GM18907 (cell line): ENCODE data around the gene COG5.
"Not testable (repeated sequence)": the region's sequence is repeated elsewhere in the genome, so short reads cannot be mapped to it uniquely, and the experiment has no call there.

Experiments used
- ATAC-seq: cut with Tn5 transposase; IDR thresholded peaks from one replicate; pipeline ENCODE4 v1.9.1; 2021; ENCODE audit warnings: mild to moderate bottlenecking, moderate library complexity; ENCODE audit not compliant: unreplicated experiment

COG5 gene

DNA sequence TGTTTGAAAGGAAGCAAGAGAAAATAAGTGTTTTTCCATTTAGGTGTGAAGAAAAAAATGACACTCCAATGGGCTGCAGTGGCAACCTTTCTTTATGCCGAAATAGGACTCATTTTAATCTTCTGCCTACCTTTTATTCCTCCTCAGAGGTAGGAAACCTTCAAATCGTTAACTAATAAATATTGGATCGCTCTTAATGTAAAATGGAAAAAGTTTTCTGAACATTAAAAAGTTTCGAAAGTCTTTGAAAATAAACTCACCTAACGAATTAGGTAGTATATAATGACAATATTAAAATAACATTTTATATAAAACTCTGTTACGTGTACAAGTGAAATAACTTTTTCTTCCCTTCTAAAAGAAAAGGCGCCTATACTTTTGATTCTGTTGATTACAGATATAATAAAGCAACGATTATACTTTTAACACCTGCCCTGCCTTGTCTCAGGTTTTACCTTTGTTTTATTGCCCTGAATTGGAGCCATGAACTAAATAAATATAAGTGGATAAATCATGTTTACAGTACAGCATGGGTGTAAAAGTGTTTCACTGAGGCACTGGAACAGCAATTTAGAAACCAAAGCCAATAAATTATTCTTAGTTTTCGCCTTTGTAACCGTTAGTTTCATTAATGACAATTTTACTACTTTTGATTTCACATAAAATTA lies 17.1 kb upstream of the COG5 start:
- no peak for ATAC-seq

DNA sequence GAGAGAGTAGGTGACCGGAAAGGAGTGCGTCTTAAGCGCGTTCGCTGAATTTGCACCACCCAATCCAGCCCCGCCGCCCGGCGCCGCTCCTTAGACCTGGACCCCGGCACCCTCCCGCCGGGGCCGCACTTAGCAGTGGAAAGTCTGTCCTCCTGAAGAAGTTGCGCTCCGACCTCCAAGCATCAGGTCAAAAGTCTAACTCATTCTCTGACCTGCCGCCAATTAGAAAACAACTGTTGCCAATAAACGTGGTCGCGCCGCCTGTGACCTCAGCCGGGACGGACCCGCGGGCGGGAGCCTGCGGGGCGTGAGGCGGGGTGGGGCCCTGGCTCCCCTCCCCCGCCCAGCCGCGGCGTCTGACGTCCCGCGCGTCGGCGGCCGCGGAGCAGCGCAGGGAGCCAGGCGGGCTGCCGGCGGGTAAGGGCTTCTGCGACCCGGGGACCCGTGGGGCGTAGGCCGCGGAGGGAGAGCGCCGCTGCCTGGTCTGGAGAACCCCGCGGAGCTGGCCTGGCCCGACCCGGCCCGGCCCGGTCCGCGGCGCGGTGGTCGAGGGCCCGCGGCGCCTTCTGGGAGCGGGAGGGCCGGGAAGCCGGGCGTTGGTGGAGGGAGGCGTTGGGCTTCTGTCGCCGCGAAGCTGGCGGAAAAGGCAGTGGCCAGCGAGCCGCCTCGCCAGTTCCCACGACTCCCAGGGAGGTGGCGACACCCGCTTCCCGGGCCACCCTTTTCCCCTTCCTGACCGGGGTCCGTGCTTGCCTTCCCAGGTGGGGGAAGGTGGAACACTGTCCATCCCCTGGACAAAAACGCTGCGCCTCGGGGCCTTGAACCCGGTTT lies 16.4 kb upstream of the COG5 start, which contains the start of gene BCAP29:
Gene BCAP29 (plus strand): TSS at position 362 of the 831 bp plus-strand sequence. CDS start 527 bp downstream, outside the sequence.
- peak; percentile 92 for ATAC-seq

DNA sequence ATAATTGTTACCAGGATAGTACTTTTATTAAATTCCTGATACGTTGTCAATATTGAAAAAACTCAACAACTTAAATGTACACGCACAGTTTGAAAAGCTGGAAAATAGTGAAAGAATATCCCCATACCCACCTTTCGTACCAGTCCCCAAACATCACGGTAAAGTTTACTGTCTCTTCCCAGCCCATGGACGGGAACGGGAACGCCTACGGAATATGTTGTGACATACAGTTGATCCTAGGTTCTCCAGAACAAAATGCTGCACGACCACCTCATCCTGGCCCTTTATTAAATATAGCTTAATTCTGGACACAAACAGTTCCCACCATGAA lies 15.8 kb upstream of the COG5 start:
- no peak for ATAC-seq

DNA sequence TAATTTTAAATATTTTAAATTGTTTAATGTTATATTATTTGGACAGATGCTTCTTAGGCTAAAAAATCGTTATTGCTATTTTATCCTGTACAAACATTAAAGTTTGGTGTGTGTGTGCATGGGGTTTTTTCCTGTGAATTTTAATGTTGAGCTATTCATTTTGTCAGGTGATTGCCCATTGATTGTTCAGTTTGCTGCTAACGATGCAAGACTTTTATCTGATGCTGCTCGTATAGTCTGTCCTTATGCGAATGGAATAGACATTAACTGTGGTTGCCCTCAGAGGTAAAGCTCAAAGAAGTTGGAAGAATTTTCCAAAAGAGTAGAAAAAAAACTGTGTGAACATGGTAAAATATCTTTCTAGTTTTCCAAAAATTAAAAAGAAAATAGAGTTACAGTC lies 9.8 kb upstream of the COG5 start:
- no peak for ATAC-seq

DNA sequence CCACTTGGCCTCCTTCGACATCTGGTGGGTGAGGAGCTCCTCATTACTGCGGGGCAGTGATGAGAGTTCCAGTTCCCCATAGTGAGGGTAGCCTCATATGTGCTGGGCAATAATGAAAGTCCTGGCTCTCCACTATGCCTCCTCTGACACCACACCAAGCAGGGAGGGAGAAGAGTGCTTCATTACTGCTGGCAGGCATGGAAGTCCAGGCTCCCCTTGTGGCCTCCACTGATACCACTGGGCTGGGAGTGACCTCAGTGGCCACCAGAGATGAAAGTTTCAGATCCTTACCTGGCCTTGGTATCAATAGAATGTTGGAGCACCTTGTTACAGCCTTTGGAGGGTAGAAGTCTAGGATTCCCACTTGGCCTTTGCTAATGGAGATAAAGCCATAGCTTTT lies 6.6 kb upstream of the COG5 start:
- no peak for ATAC-seq

DNA sequence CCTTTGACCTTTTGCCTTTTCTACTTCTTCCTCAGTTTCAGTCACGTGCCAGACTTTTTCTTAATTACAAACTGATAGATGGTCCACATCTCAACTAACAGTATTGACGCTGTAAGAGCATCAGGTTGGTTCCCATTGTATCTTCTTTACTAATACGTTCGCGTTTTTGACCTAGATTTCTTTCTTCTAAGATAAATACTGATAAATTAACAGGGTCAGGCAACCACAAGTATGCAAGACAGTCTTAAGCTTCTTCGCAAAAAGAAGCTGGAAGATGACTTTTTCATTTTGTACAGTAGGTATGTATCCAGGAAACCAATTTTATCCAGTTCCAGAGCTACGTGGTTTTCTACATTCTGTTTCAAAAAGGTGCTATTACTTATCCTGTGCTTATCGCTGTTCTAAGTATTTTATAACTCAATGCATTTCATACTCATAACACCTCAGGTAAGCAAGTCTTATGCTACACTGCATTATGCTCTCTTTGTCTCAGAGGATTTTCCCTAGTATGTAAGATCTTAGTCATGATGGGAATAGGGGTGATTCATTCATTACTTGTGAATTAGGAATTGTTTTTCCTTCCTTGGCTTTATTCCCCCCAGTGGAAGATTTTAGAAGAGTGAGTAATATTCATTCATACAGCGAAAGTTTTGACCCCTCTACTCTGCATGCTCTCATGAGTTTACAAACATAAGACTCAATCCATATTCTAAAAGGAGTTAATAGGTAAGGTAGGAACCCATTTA lies 1.0 kb upstream of the COG5 start:
- ATAC-seq, result no peak

DNA sequence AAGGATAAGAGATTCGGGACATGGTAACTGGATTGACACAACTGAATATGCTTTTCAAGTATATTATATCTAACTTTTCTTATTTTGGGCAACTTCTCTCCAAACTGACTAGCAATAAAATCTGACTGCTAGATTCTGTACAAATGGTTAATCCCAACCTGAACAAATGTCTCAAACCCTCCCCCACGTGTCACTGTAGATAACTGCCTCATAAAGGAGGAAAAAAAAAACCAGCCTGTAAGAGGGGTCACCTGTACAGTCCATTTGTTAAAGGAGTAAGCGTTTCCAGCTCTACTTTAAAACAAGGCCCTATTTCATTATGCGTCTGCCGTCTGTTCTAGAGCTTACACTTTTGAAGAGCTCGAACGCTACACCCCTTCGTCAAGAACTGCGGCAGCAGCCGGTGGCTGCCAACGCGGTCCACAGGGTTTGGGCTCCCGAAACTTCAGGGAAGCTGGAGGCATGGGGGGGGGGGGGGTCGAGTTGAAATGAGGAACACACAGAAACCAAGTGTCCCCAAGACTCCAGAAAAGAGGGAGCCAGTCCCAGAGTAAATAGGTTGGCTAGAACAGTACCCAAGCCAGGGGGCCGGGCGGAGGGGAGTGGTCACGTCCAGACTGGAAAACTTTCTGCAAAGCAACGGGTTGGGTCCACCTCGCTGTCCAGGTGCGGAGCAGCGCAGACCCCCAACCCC lies 492 bp downstream of the COG5 start:
- peak; percentile 66 for ATAC-seq

DNA sequence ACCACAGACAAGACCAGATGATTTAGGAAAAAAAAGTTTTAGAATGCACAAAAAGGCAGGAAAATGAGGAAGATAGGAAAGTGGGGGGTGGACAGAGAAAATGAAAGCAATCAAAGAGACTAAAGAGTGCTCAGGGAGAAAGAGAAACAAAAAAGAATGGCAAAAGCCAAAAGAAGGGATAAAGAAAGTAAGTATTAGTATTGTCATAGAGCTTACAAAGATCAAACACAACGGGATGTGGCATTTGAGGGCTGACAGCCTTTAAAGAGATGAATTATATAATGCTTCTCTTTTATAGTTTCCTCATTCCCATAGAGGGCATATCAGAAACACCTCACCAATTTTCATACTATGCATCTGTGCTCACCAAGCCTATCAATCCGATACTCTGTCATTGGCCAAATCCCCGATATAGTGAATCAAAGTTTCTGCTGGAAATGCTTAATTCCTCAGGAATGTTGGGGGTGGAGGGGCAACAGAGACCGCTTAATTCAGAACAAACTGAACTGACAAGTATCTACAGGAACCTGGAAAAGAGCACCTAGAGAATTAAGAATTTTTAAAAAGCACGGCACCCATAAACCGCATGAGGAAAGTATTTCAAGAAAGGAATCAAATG lies 2.7 kb downstream of the COG5 start:
- no peak for ATAC-seq

DNA sequence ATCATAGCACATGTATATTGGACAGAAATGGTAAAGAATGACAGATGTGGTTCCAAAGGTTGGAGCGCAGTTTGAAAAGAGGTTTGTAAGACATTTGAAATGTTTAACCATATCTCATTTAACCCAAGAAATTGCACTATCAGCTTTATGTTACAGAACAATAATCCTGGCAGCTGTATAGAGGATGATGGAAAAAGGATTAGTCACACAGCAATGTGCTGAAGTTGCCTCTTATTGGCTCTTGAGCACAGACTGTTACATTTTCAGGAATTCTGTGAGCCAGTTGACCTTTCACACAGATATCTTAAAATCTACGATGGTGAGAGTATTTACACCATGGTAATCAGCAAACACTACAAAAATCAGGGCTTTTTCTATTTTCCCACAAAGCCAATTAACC lies 3.9 kb downstream of the COG5 start:
- ATAC-seq, result no peak

DNA sequence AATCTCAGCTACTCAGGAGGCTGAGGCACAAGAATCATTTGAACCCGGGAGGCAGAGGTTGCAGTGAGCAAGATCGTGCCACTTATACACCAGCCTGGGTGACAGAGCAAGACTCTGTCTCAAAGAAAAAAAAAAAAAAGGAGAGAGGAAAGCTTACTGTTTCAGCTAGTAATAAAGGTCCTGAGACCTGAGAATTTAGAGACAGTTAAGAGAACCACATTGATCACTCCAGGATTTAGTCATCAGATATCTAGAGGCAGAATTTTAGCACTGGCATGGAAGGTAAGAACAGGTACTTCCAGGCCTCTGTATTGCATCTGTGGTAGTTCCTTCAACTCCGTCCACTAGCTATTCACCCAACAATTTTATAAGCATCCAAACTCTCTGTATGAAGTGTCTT lies 7.8 kb downstream of the COG5 start:
- ATAC-seq, result no peak

DNA sequence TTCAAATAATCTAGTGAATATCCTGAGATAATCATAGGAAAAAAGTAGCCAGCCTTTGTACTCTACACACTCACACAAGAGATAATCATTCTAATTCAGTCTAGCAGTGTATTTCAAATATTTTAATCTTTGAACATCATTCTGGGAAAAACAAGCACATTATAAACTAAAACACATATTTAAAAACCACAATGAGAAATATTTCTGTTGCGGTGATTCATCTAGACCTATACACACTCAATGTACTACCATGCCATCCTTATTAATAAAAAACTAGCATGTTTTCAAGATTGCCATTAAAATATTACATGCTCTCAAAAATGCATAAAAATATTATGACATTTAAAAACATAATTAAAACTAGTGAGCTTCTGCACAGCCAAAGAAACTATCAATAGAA lies 11.8 kb downstream of the COG5 start:
- no peak for ATAC-seq

DNA sequence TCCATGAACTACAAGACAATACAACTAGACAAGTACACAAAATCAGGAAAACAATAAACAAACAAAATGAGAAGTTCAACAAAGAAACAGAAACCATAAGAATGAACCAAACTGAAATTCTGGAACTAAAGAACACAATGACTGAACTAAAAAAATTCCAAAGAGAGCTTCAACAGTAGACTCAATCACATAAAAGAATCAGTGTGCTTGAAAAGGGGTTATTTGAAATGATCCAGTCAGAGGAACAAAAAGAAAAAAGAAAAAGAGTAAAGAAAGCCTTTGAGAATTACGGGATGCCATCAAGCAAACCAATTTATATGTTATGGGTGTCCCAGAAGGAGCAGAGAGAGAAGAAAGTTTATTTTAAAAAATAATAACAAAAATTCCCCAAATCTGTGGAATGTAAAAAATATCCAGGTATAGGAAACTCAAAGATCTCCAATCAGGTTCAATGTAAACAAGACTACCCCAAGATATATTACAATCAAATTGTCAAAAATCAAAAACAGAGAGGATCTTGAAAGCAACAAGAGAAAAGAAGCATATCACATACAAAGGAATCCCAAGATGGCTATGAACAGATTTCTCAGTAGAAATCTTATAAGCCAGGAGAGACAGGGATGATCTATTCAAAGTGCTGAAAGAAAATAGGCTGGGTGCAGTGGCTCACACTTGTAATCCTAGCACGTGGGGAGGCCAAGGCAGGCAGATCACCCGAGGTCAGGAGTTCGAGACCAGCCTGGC lies 18.7 kb downstream of the COG5 start:
- ATAC-seq, result no peak

DNA sequence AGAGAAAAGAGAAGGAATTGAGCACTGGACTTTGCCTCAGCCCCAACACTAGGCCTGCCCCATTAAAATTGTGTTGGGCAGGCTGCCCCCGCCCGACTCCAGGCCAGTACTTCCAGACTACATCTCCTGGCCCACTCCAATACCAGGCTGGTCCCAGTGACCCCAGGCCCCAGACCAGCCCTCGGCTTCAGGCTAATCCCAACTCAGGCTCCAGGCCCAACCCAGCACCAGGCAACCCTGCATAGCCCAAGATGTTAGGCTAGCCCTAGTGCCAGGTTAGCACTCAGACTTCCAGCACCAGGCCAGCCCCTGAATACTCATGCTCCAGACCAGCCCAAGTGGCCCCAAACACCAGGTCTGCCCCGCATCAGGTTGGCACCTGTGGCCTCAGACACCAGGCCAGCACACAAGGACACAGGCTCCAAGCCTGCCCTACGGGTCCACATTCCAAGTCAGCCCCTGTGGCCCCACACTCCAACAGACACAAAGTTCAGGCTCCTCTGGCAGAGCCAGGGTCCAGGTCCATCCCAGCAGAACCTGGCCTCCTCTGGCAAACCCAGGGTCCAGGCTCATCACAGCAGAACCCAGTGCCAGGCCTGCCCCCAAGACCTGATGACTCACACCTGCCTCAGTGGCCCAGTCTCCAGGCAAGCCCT lies 20.3 kb downstream of the COG5 start:
- no peak for ATAC-seq

DNA sequence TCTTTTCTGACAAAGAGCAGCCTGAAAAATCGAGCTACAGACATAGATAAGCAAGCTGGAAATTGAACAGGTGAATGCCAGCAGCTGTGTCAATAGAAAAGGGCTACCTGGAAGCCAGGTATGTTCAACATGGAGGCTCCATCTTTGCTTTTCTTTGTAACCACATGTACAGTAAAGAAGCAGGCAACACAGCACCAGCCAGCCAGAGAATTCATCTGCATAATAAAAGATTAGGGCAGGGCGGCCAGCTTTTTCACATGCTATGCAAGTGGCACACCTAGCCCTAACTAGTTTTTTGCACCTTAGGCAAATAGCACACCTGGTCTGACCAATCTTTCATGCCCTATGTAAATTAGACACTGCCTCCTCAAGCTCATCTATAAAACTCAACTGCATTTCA lies 25.7 kb downstream of the COG5 start:
- ATAC-seq, result no peak

DNA sequence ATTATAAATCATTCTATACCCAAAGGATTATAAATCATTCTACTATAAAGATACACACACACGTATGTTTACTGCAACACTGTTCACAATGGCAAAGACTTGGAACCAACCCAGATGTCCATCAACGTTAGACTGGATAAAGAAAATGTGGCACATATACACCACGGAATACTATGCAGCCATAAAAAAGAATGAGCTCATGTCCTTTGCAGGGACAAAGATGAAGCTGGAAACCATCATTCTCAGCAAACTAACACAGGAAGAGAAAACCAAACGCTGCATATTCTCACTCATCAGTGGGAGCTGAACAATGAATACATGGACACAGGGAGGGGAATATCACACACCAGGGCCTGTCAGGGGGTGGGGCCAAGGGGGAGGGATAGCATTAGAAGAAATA lies 26.5 kb downstream of the COG5 start:
- ATAC-seq, result not testable (repeated sequence)

DNA sequence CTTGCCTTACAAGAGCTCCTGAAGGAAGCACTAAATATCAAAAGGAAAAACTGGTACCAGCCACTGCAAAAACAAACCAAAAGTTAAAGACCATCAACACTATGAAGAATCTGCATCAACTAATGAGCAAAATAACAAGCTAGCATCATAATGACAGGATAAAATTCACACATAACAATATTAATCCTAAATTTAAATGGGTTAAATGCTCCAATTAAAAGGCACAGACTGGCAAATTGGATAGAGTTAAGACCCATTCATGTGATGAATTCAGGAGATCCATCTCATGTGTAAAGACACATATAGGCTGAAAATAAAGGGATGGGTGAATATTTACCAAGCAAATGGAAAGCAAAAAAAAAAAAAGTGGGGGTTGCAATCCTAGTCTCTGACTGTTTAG lies 29.6 kb downstream of the COG5 start:
- no peak for ATAC-seq

DNA sequence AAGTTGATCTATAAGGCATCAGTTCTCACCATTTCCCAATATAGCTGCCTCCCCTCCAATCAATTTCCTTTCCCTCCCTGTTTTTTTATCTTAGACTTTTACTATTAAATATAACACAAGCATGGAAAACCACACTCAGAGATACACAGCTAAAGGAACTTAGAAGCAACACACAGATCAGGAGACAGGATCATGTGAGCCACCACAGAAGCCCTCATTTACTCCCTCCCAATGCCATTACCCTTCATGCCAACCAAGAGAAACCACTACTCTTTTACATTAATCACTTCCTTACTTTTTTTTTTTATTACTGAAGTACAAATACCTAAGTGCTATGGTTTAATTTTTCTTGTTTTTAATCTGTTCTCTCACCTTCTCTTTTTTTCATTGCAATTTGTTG lies 33.0 kb downstream of the COG5 start:
- ATAC-seq, result no peak

DNA sequence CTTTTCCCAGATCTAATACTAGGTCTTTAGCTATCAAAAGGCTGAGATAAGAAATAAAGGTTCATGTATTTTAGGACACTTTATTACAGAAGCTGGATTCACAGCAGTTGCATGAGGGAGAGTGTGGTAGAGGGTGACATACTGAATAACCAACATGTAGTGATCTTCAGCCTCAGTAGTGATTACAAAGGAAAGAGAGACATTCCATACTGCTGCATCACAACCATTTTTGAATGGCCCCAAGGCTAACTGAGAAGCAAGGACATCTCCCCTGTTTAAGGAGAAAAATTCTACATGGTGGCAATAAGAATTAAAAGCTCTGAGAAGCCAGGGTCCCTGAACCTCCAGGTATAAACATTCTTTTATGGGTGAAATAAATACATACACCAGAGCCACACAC lies 35.3 kb downstream of the COG5 start:
- ATAC-seq, result no peak

DNA sequence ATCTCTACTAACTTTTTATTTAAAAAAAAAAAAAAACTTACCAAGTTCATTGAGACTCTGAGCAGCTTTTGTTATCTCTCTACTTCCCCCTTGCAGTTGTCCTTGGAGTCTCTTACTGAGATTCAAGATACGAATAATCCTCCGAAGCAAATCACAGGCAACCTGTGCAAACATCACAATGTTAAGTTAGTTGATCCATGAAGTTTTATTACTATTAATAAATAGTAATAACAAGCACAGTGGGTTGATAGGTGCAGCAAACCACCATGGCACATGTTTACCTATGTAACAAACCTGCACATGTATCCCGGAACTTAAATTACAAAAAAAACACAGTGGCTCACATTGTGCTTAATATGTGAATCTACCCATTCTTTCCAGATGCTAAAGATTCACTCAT lies 36.5 kb downstream of the COG5 start:
- ATAC-seq, result no peak

DNA sequence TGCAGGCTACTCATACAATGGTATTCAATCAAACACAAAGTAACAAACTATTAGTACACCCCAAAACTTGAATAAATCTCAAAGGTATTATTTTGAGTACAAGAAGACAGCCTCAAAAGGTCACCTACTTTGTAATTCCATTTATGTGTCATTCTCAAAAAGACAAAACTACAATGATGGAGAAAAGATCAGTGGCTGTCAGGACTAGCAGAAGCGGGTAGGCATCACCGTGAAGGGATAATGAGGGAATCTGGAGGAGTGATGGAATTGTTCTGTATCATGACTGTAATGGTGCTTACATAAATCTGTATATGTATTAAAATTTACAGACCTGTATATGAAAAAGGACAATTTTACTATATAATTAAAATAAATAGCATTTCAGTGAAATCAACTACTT lies 37.0 kb downstream of the COG5 start:
- no peak for ATAC-seq
